PC-9 (cell line): ENCODE results near the gene TRAFD1. TPM values are rescaled to one million over a fixed set of nuclear protein-coding genes. Genes with fewer than 3 reads are reported as not detected.

ENCODE experiments used
- BruUV-seq: library from RNA; stranded (reverse); fragments of 400-500 nt; replicated peaks from 2 replicates; lab custom pipeline; 2021; lab: Mats Ljungman, UMichigan
- CTCF ChIA-PET: fragments of 300-600 bp; sonication (Branson Sonifier 250); formaldehyde crosslinking; loops from one replicate; lab custom pipeline; 2022; ENCODE audit warnings: antibody characterized with exemption; lab: Charles Lee
- POLR2A ChIA-PET: fragments of 300-600 bp; sonication (Branson Sonifier 250); formaldehyde crosslinking; loops from one replicate; lab custom pipeline; 2022; ENCODE audit warnings: antibody characterized with exemption; ENCODE audit not compliant: unreplicated experiment; lab: Charles Lee
- DNase-seq, 2 experiments: peaks; one replicate each; pipeline versions ENCODE4 v3.0.0 to v3.0.0-alpha.2; 2015 to 2022; ENCODE audit warnings: mixed read lengths in 1 of 2
- H2AFZ ChIP-seq: fragments of 200-600 bp; sonication (generic); 2 replicates; pipeline ENCODE4 v1.8.1; 2017; ENCODE audit warnings: antibody characterized with exemption
- H3F3A ChIP-seq: fragments of 200-600 bp; sonication (generic); 2 replicates; pipeline ENCODE4 v1.8.1; 2017; ENCODE audit warnings: antibody characterized with exemption, mild to moderate bottlenecking, low read depth; ENCODE audit not compliant: insufficient read depth
- H3K27ac ChIP-seq: fragments of 200-600 bp; sonication (generic); 2 replicates; pipeline ENCODE4 v1.6.1; 2016; ENCODE audit warnings: mixed run types
- H3K27me3 ChIP-seq: fragments of 200-600 bp; sonication (generic); 2 replicates; pipeline ENCODE4 v1.6.1; 2016; ENCODE audit warnings: low read depth, mixed run types; ENCODE audit not compliant: insufficient read depth
- H3K36me3 ChIP-seq: fragments of 200-600 bp; sonication (generic); 2 replicates; pipeline ENCODE4 v1.6.1; 2016; ENCODE audit warnings: low read depth, mixed run types
- H3K4me1 ChIP-seq: fragments of 200-600 bp; sonication (generic); replicated peaks from 2 replicates; pipeline ENCODE4 v1.6.1; 2016; ENCODE audit warnings: mixed run types; ENCODE audit not compliant: insufficient read depth
- H3K4me2 ChIP-seq: fragments of 200-600 bp; sonication (generic); 2 replicates; pipeline ENCODE4 v1.6.1; 2017; ENCODE audit warnings: mixed run types
- H3K4me3 ChIP-seq: fragments of 200-600 bp; sonication (generic); 2 replicates; pipeline ENCODE4 v1.6.1; 2016; ENCODE audit warnings: mixed run types
- H3K79me2 ChIP-seq: fragments of 200-600 bp; sonication (generic); 2 replicates; pipeline ENCODE4 v1.6.1; 2017; ENCODE audit warnings: low read depth, mixed run types
- H3K9me2 ChIP-seq: fragments of 200-600 bp; sonication (generic); 2 replicates; pipeline ENCODE4 v1.8.1; 2017; ENCODE audit warnings: mild to moderate bottlenecking; ENCODE audit not compliant: insufficient read depth
- H3K9me3 ChIP-seq: fragments of 200-600 bp; sonication (generic); 2 replicates; pipeline ENCODE4 v1.8.1; 2016; ENCODE audit warnings: low read depth; ENCODE audit not compliant: insufficient read depth
- H4K20me1 ChIP-seq: fragments of 200-600 bp; sonication (generic); 2 replicates; pipeline ENCODE4 v1.8.1; 2017; ENCODE audit not compliant: insufficient read depth
- EZH2 ChIP-seq: fragments of 200-600 bp; sonication (generic); IDR thresholded peaks from 2 replicates; pipeline ENCODE4 v1.8.0; 2017; ENCODE audit warnings: antibody characterized with exemption, low read depth
- intact Hi-C: fragments of 100-400 bp; cut with micrococcal nuclease; formaldehyde crosslinking; loops from one replicate; pipeline ENCODE4 v1.10.0; 2022; ENCODE audit not compliant: unreplicated experiment
- total RNA-seq: library from RNA; stranded (reverse); gene quantifications from 2 replicates; pipeline ENCODE4 v1.2.3, GENCODE V29; 2021
- TF ChIP-seq, protein P1 (sequence below): fragments of 200-600 bp; sonication (generic); conservative IDR thresholded peaks from 2 replicates; pipeline ENCODE4 v1.6.1; 2017; ENCODE audit warnings: mixed run types, antibody characterized with exemption, mild to moderate bottlenecking, moderate library complexity

Gene TRAFD1
- total RNA-seq, 1 experiment from 2014 or later = 38.7 TPM

DNA sequence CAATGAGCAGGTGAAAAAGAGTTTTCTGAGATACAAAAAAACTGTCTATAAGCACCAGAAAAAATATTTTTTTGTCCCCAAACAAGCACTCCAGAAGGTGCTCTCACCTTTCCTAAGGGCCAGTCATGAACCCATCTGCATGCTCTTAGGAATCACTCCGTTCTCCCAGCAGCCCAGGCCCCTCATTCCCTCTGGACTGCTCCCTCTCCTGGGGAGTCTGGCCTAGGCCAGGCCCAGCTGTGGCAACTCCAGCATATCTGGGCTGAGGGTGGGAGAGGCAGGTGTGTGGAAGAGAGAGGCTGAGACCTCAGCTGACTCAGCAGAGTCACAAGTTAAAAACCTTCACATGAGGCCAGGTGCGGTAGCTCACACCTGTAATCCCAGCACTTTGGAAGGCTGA lies 54.6 kb downstream of the TRAFD1 start:
- Histone ChIP-seq H3K9me2 (no peaks in the 10 kb centered on the region), H3K79me2 (no peaks in the 10 kb centered on the region), H3K36me3 (no peaks in the 10 kb centered on the region), H4K20me1 (no peaks in the 10 kb centered on the region), H3K4me2 (no peak overlapping the region), H3F3A (no peaks in the 10 kb centered on the region), H3K9me3 (no peaks in the 10 kb centered on the region), H3K27ac (no peak overlapping the region), H3K4me3 (no peak overlapping the region), H2AFZ (no peak overlapping the region), H3K27me3 (no peaks in the 10 kb centered on the region), H3K4me1 (no peaks in the 10 kb centered on the region)
- no TSS peak for BruUV-seq
- DNase-seq = no peak
- ChIA-PET POLR2A (no interaction called here), CTCF (no interaction called here)
- TF ChIP-seq, protein P1, sequence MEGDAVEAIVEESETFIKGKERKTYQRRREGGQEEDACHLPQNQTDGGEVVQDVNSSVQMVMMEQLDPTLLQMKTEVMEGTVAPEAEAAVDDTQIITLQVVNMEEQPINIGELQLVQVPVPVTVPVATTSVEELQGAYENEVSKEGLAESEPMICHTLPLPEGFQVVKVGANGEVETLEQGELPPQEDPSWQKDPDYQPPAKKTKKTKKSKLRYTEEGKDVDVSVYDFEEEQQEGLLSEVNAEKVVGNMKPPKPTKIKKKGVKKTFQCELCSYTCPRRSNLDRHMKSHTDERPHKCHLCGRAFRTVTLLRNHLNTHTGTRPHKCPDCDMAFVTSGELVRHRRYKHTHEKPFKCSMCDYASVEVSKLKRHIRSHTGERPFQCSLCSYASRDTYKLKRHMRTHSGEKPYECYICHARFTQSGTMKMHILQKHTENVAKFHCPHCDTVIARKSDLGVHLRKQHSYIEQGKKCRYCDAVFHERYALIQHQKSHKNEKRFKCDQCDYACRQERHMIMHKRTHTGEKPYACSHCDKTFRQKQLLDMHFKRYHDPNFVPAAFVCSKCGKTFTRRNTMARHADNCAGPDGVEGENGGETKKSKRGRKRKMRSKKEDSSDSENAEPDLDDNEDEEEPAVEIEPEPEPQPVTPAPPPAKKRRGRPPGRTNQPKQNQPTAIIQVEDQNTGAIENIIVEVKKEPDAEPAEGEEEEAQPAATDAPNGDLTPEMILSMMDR = no peak
- no peak for TF ChIP-seq EZH2
- intact Hi-C loops = no loop called here

DNA sequence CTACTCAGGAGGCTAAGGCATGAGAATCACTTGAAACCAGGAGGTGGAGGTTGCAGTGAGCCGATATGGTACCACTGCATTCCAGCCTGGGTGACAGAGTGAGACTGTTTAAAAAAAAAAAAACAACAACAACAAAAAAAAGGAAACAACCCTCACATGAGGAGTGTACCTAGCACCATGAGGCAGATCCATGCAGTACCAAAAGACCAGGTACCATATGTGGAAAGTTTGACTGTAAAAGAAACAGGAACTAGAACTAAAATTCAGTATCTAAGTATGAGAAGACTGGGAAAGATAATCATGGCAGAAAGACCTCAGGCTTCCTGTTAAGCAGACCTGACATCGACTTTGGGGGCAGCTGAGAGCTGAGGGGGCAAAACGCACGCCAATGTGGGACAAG lies 55.1 kb downstream of the TRAFD1 start:
- H3K27ac ChIP-seq = no peak overlapping the region
- intact Hi-C loops = no loop called here
- no peak for TF ChIP-seq EZH2
- TF ChIP-seq, protein P1 = no peak
- H3K4me2 ChIP-seq = no peak overlapping the region
- H3K79me2 ChIP-seq = no peaks in the 10 kb centered on the region
- no peak overlapping the region for H3K4me3 ChIP-seq
- ChIA-PET POLR2A (interaction anchor here (0.6 kb wide), 1 partner anchor 47 kb away, joined by 3 read pairs; no protein-coding TSS in a partner anchor), CTCF (no interaction called here)
- H3K36me3 ChIP-seq = no peaks in the 10 kb centered on the region
- no peaks in the 10 kb centered on the region for H3K4me1 ChIP-seq
- no peaks in the 10 kb centered on the region for H3K9me3 ChIP-seq
- no peak overlapping the region for H2AFZ ChIP-seq
- BruUV-seq = no TSS peak
- H3K27me3 ChIP-seq = no peaks in the 10 kb centered on the region
- H3F3A ChIP-seq = no peaks in the 10 kb centered on the region
- H4K20me1 ChIP-seq = no peaks in the 10 kb centered on the region
- no peak for DNase-seq
- no peaks in the 10 kb centered on the region for H3K9me2 ChIP-seq

DNA sequence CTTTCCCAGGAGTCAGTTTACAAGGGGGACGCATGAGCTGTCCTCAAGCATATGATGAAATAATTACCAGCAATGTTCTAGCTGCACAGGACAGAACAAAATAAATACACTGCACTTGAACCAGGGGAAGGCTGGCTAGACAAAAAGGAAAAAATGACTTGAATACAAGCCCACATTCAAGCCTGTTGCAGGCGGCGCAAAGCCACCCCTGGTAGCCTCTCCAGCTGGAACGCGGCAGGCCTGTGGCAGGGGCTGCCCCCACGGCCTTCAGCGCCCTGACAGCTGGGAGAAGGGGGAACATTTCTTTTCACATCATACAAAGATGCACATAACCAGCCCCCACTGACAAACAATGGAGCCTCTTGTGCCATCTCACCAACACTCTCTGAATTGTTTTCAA lies 57.1 kb downstream of the TRAFD1 start:
- ChIA-PET POLR2A (no interaction called here), CTCF (no interaction called here)
- H3K27me3 ChIP-seq = no peaks in the 10 kb centered on the region
- no peaks in the 10 kb centered on the region for H3F3A ChIP-seq
- H3K9me2 ChIP-seq = no peaks in the 10 kb centered on the region
- intact Hi-C loops = no loop called here
- DNase-seq = no peak
- H3K79me2 ChIP-seq = no peaks in the 10 kb centered on the region
- no peaks in the 10 kb centered on the region for H3K4me1 ChIP-seq
- no peak overlapping the region for H3K4me2 ChIP-seq
- H3K9me3 ChIP-seq = no peaks in the 10 kb centered on the region
- H3K4me3 ChIP-seq = no peak overlapping the region
- no peak overlapping the region for H3K27ac ChIP-seq
- no peak overlapping the region for H2AFZ ChIP-seq
- H4K20me1 ChIP-seq = no peaks in the 10 kb centered on the region
- BruUV-seq = no TSS peak
- TF ChIP-seq, protein P1 = no peak
- no peak for TF ChIP-seq EZH2
- no peaks in the 10 kb centered on the region for H3K36me3 ChIP-seq
